Measurements from ENCODE around the gene SMAD5. TPM values are rescaled to one million over a fixed set of nuclear protein-coding genes. Genes with fewer than 3 reads are reported as not detected.

SMAD5 gene
- total RNA-seq, 1 experiment from 2014 or later: 64.3 TPM

- POLR2A ChIA-PET: no interaction called here
- CTCF ChIA-PET: no interaction called here
- peaks cover 48% of the 10 kb centered on the region for H4K20me1 ChIP-seq (ENCODE audit: insufficient read depth)
Measured at GRCh38 chr5:136147632-136148031, 15.0 kb downstream of the SMAD5 start.

More at GRCh38 chr5:136147632-136148031, 15.0 kb downstream of the SMAD5 start:
- no peak overlapping the region for H2AFZ ChIP-seq (ENCODE audit: low read depth, low read length, poor library complexity, severe bottlenecking)
- intact Hi-C loops (cut with micrococcal nuclease): no loop called here
- no peaks in the 10 kb centered on the region for H3K27me3 ChIP-seq (ENCODE audit: insufficient read depth, low read length)
- H3K79me2 ChIP-seq (ENCODE audit: insufficient read depth, low read length): peaks cover 100% of the 10 kb centered on the region
- no peak overlapping the region for H3K4me3 ChIP-seq (replicated peaks in 1 of 2; ENCODE audit: low read depth in 1 of 2, low read length in 2 of 2)
- no peak overlapping the region for H3K27ac ChIP-seq (ENCODE audit: low read depth, low read length)
- TF ChIP-seq EZH2 (IDR thresholded peaks at IDR 0.05): no peak
- no peak for TF ChIP-seq CTCF (IDR thresholded peaks at IDR 0.05 in 2 of 3, conservative IDR thresholded peaks at IDR 0.05 in 1 of 3; ENCODE audit: borderline replicate concordance in 1 of 3, insufficient read depth in 1 of 3, low read depth in 2 of 3, low read length in 2 of 3)
- TF ChIP-seq ZFX (IDR thresholded peaks at IDR 0.05): no peak
- no peak for TF ChIP-seq TCF7L2 (IDR thresholded peaks at IDR 0.05; ENCODE audit: borderline replicate concordance, extremely low read depth, insufficient read depth, insufficient read length)
- TF ChIP-seq ZBTB33 (IDR thresholded peaks at IDR 0.05; ENCODE audit: extremely low read depth, insufficient replicate concordance, low read length): no peak
- TF ChIP-seq CEBPB (IDR thresholded peaks at IDR 0.05; ENCODE audit: low read depth): no peak
- no peak for TF ChIP-seq REST (IDR thresholded peaks at IDR 0.05; ENCODE audit: low read depth)
- no peak for TF ChIP-seq SIN3A (IDR thresholded peaks at IDR 0.05; ENCODE audit: low read depth)
- no peak for TF ChIP-seq ELF1 (IDR thresholded peaks at IDR 0.05; ENCODE audit: borderline replicate concordance, low read depth)
- TF ChIP-seq CBX3 (IDR thresholded peaks at IDR 0.05; ENCODE audit: low read depth): no peak
- TF ChIP-seq FOSL1 (IDR thresholded peaks at IDR 0.05; ENCODE audit: low read depth): no peak
- no peak for TF ChIP-seq SP1 (IDR thresholded peaks at IDR 0.05; ENCODE audit: low read depth)
- H3K36me3 ChIP-seq (ENCODE audit: control insufficient read depth in 1 of 2, insufficient read depth in 2 of 2, low read length in 2 of 2): no peaks in the 10 kb centered on the region
- H3K9ac ChIP-seq (ENCODE audit: low read length): no peak overlapping the region
- H3K9me3 ChIP-seq (ENCODE audit: control insufficient read depth in 1 of 2, insufficient read depth in 1 of 2, low read depth in 1 of 2, low read length in 2 of 2): no peaks in the 10 kb centered on the region
- RAD21 ChIA-PET (ENCODE audit: low non-redundant PET in 1 of 2, low total read pairs in 2 of 2, uncharacterized antibody in 2 of 2, unreplicated experiment in 2 of 2): no interaction called here
- ATAC-seq (no peak), DNase-seq (ENCODE audit: low read depth, low spot score) (no peak)
- H3K4me2 ChIP-seq (ENCODE audit: low read length): no peak overlapping the region
- H3K4me1 ChIP-seq (ENCODE audit: control insufficient read depth in 1 of 2, insufficient read depth in 2 of 2, low read length in 2 of 2): no peaks in the 10 kb centered on the region
- BruUV-seq (replicated peaks): no TSS peak
- no peaks in the 10 kb centered on the region for H3K9me2 ChIP-seq (ENCODE audit: insufficient read depth)
